ENCODE data around the gene CREB5.

The CREB5 gene

GRCh38 chr7:28573651-28574301, 161.5 kb downstream of the CREB5 start:
- no peak overlapping the region for H3K4me3 Mint-ChIP-seq
- H3K36me3 Mint-ChIP-seq (ENCODE audit: low read depth), result no peaks in the 10 kb centered on the region
- no peak for DNase-seq (ENCODE audit: low spot score)
- H3K9me3 Mint-ChIP-seq, result no peaks in the 10 kb centered on the region
- no peaks in the 10 kb centered on the region for H3K4me1 Mint-ChIP-seq (ENCODE audit: low read depth)
- H3K27me3 Mint-ChIP-seq (ENCODE audit: low read depth), result no peaks in the 10 kb centered on the region
- no peak overlapping the region for H3K27ac Mint-ChIP-seq

- peaks cover 3% of the 10 kb centered on the region for H3K27me3 Mint-ChIP-seq (ENCODE audit: low read depth)
- H3K36me3 Mint-ChIP-seq (ENCODE audit: low read depth), result no peaks in the 10 kb centered on the region
- DNase-seq (ENCODE audit: low spot score), result no peak
- H3K9me3 Mint-ChIP-seq, result no peaks in the 10 kb centered on the region
- no peak overlapping the region for H3K27ac Mint-ChIP-seq
- H3K4me3 Mint-ChIP-seq, result no peak overlapping the region
- no peaks in the 10 kb centered on the region for H3K4me1 Mint-ChIP-seq (ENCODE audit: low read depth)
Observed at GRCh38 chr7:28575241-28575643, 162.9 kb downstream of the CREB5 start.

- peaks cover 3% of the 10 kb centered on the region for H3K27me3 Mint-ChIP-seq (ENCODE audit: low read depth)
Observed at GRCh38 chr7:28576656-28577055, 164.3 kb downstream of the CREB5 start.

GRCh38 chr7:28579571-28579970, 167.3 kb downstream of the CREB5 start:
- no peaks in the 10 kb centered on the region for H3K4me1 Mint-ChIP-seq (ENCODE audit: low read depth)
- H3K4me3 Mint-ChIP-seq, result no peak overlapping the region
- peaks cover 7% of the 10 kb centered on the region for H3K27me3 Mint-ChIP-seq (ENCODE audit: low read depth)
- no peaks in the 10 kb centered on the region for H3K9me3 Mint-ChIP-seq
- no peaks in the 10 kb centered on the region for H3K36me3 Mint-ChIP-seq (ENCODE audit: low read depth)
- no peak for DNase-seq (ENCODE audit: low spot score)
- H3K27ac Mint-ChIP-seq, result no peak overlapping the region

More at GRCh38 chr7:28576656-28577055, 164.3 kb downstream of the CREB5 start:
- Mint-ChIP-seq H3K4me1 (ENCODE audit: low read depth) (no peaks in the 10 kb centered on the region), H3K9me3 (no peaks in the 10 kb centered on the region), H3K36me3 (ENCODE audit: low read depth) (no peaks in the 10 kb centered on the region), H3K27ac (no peak overlapping the region), H3K4me3 (no peak overlapping the region)
- DNase-seq (ENCODE audit: low spot score), result no peak

- no peaks in the 10 kb centered on the region for H3K4me1 Mint-ChIP-seq (ENCODE audit: low read depth)
- no peak overlapping the region for H3K4me3 Mint-ChIP-seq
- no peak for DNase-seq (ENCODE audit: low spot score)
- H3K27me3 Mint-ChIP-seq (ENCODE audit: low read depth), result peaks cover 7% of the 10 kb centered on the region
- no peak overlapping the region for H3K27ac Mint-ChIP-seq
- no peaks in the 10 kb centered on the region for H3K9me3 Mint-ChIP-seq
- no peaks in the 10 kb centered on the region for H3K36me3 Mint-ChIP-seq (ENCODE audit: low read depth)
Observed at GRCh38 chr7:28580665-28581064, 168.3 kb downstream of the CREB5 start.

- no peak overlapping the region for H3K27ac Mint-ChIP-seq
- no peaks in the 10 kb centered on the region for H3K9me3 Mint-ChIP-seq
- peaks cover 7% of the 10 kb centered on the region for H3K27me3 Mint-ChIP-seq (ENCODE audit: low read depth)
- no peaks in the 10 kb centered on the region for H3K36me3 Mint-ChIP-seq (ENCODE audit: low read depth)
- H3K4me3 Mint-ChIP-seq, result no peak overlapping the region
- DNase-seq (ENCODE audit: low spot score), result no peak
- H3K4me1 Mint-ChIP-seq (ENCODE audit: low read depth), result no peaks in the 10 kb centered on the region
Observed at GRCh38 chr7:28581351-28581750, 169.0 kb downstream of the CREB5 start.

GRCh38 chr7:28582226-28582625, 169.9 kb downstream of the CREB5 start:
- no peaks in the 10 kb centered on the region for H3K4me1 Mint-ChIP-seq (ENCODE audit: low read depth)
- no peak for DNase-seq (ENCODE audit: low spot score)
- H3K4me3 Mint-ChIP-seq, result no peak overlapping the region
- H3K9me3 Mint-ChIP-seq, result no peaks in the 10 kb centered on the region
- H3K36me3 Mint-ChIP-seq (ENCODE audit: low read depth), result no peaks in the 10 kb centered on the region
- no peak overlapping the region for H3K27ac Mint-ChIP-seq
- H3K27me3 Mint-ChIP-seq (ENCODE audit: low read depth), result peaks cover 10% of the 10 kb centered on the region

GRCh38 chr7:28584235-28584634, 171.9 kb downstream of the CREB5 start:
- no peak overlapping the region for H3K27ac Mint-ChIP-seq

GRCh38 chr7:28586736-28587135, 174.4 kb downstream of the CREB5 start:
- Mint-ChIP-seq H3K27ac (no peak overlapping the region), H3K9me3 (no peaks in the 10 kb centered on the region), H3K36me3 (ENCODE audit: low read depth) (no peaks in the 10 kb centered on the region), H3K4me3 (no peak overlapping the region), H3K4me1 (ENCODE audit: low read depth) (peaks cover 10% of the 10 kb centered on the region), H3K27me3 (ENCODE audit: low read depth) (peaks cover 10% of the 10 kb centered on the region)
- DNase-seq (ENCODE audit: low spot score), result no peak

More at GRCh38 chr7:28584235-28584634, 171.9 kb downstream of the CREB5 start:
- Mint-ChIP-seq H3K4me3 (no peak overlapping the region), H3K27me3 (ENCODE audit: low read depth) (peaks cover 13% of the 10 kb centered on the region), H3K4me1 (ENCODE audit: low read depth) (no peaks in the 10 kb centered on the region), H3K9me3 (no peaks in the 10 kb centered on the region), H3K36me3 (ENCODE audit: low read depth) (no peaks in the 10 kb centered on the region)
- DNase-seq (ENCODE audit: low spot score), result no peak

- DNase-seq (ENCODE audit: low spot score), result no peak
Observed at GRCh38 chr7:28587211-28587610, 174.9 kb downstream of the CREB5 start.

GRCh38 chr7:28588602-28589001, 176.3 kb downstream of the CREB5 start:
- Mint-ChIP-seq H3K9me3 (no peaks in the 10 kb centered on the region), H3K27me3 (ENCODE audit: low read depth) (peaks cover 10% of the 10 kb centered on the region), H3K4me3 (no peak overlapping the region), H3K36me3 (ENCODE audit: low read depth) (no peaks in the 10 kb centered on the region), H3K4me1 (ENCODE audit: low read depth) (peaks cover 10% of the 10 kb centered on the region), H3K27ac (no peak overlapping the region)
- DNase-seq (ENCODE audit: low spot score), result no peak

More at GRCh38 chr7:28587211-28587610, 174.9 kb downstream of the CREB5 start:
- Mint-ChIP-seq H3K27ac (no peak overlapping the region), H3K4me3 (no peak overlapping the region), H3K9me3 (no peaks in the 10 kb centered on the region), H3K36me3 (ENCODE audit: low read depth) (no peaks in the 10 kb centered on the region), H3K27me3 (ENCODE audit: low read depth) (peaks cover 10% of the 10 kb centered on the region), H3K4me1 (ENCODE audit: low read depth) (peaks cover 10% of the 10 kb centered on the region)

- H3K27me3 Mint-ChIP-seq (ENCODE audit: low read depth), result peaks cover 6% of the 10 kb centered on the region
- H3K9me3 Mint-ChIP-seq, result no peaks in the 10 kb centered on the region
- H3K4me3 Mint-ChIP-seq, result peak overlapping the region; percentile 55
Observed at GRCh38 chr7:28591041-28591674, 178.8 kb downstream of the CREB5 start.

GRCh38 chr7:28591725-28592349, 179.5 kb downstream of the CREB5 start:
- Mint-ChIP-seq H3K9me3 (no peaks in the 10 kb centered on the region), H3K4me1 (ENCODE audit: low read depth) (peaks cover 10% of the 10 kb centered on the region), H3K36me3 (ENCODE audit: low read depth) (no peaks in the 10 kb centered on the region), H3K27ac (no peak overlapping the region), H3K27me3 (ENCODE audit: low read depth) (peaks cover 6% of the 10 kb centered on the region), H3K4me3 (peak overlapping the region; percentile 55)
- no peak for DNase-seq (ENCODE audit: low spot score)

More at GRCh38 chr7:28591041-28591674, 178.8 kb downstream of the CREB5 start:
- Mint-ChIP-seq H3K27ac (peak overlapping the region; percentile 12), H3K36me3 (ENCODE audit: low read depth) (no peaks in the 10 kb centered on the region), H3K4me1 (ENCODE audit: low read depth) (peaks cover 10% of the 10 kb centered on the region)
- DNase-seq (ENCODE audit: low spot score), result no peak

- Mint-ChIP-seq H3K9me3 (no peaks in the 10 kb centered on the region), H3K27ac (no peak overlapping the region), H3K4me3 (no peak overlapping the region), H3K4me1 (ENCODE audit: low read depth) (peaks cover 10% of the 10 kb centered on the region), H3K27me3 (ENCODE audit: low read depth) (peaks cover 1% of the 10 kb centered on the region), H3K36me3 (ENCODE audit: low read depth) (no peaks in the 10 kb centered on the region)
- no peak for DNase-seq (ENCODE audit: low spot score)
Observed at GRCh38 chr7:28592861-28593260, 180.5 kb downstream of the CREB5 start.

Data from T-helper 2 cell treated with Interferon-gamma antibody and Interleukin-4, amounts not matched to agents 5 μg/mL and 100 μg/mL, for 36 hours (primary cell).